ENCODE results near the gene HIVEP3. TPM values are rescaled to one million over a fixed set of nuclear protein-coding genes. Genes with fewer than 3 reads are reported as not detected.

The HIVEP3 gene
- total RNA-seq, 8 experiments from 2014 or later = 3.1 to 8.0 (median 4.6) TPM

GRCh38 chr1:41615981-41616380 lies 302.7 kb downstream of the HIVEP3 start:
- in situ Hi-C loops (cut with MboI; ENCODE audit: low pct_unique_long_range_greater_than_20kb in 2 of 9, low sequenced_read_pairs in 9 of 9, unreplicated experiment in 9 of 9) = no loop called here
- ATAC-seq (replicated peaks in 6 of 8) = no peak
- Histone ChIP-seq H3K4me3 (no peak overlapping the region), H3K27ac (no peak overlapping the region), H3K4me1 (replicated peaks in 1 of 2) (peaks cover 15 to 21% of the 10 kb centered on the region in 2 donors)
- WGBS, 10 experiments = 88 to 100% (median 100%) methylated on average over 1 to 2 of the region's 2 CpGs; no CpG with 5 or more reads in 3 of the 10 experiments

GRCh38 chr1:41615316-41615715 lies 303.4 kb downstream of the HIVEP3 start:
- Histone ChIP-seq H3K4me3 (no peak overlapping the region), H3K27ac (no peak overlapping the region), H3K4me1 (replicated peaks in 1 of 2) (peaks cover 15 to 21% of the 10 kb centered on the region in 2 donors)
- in situ Hi-C loops (cut with MboI; ENCODE audit: low pct_unique_long_range_greater_than_20kb in 2 of 9, low sequenced_read_pairs in 9 of 9, unreplicated experiment in 9 of 9) = no loop called here
- WGBS, 10 experiments = 83 to 100% (median 90%) methylated on average over 1 to 8 of the region's 8 CpGs; no CpG with 5 or more reads in 2 of the 10 experiments
- ATAC-seq (replicated peaks in 6 of 8) = no peak

GRCh38 chr1:41614818-41615217 lies 303.9 kb downstream of the HIVEP3 start:
- Histone ChIP-seq H3K4me1 (replicated peaks in 1 of 2) (peaks cover 15 to 21% of the 10 kb centered on the region in 2 donors), H3K4me3 (no peak overlapping the region), H3K27ac (no peak overlapping the region)
- ATAC-seq (replicated peaks in 6 of 8) = no peak
- WGBS, 10 experiments = 35 to 100% (median 89%) methylated on average over 1 to 6 of the region's 6 CpGs
- in situ Hi-C loops (cut with MboI; ENCODE audit: low pct_unique_long_range_greater_than_20kb in 2 of 9, low sequenced_read_pairs in 9 of 9, unreplicated experiment in 9 of 9) = no loop called here

- Histone ChIP-seq H3K4me1 (replicated peaks in 1 of 2) (peaks cover 15 to 21% of the 10 kb centered on the region in 2 donors), H3K4me3 (no peak overlapping the region), H3K27ac (peak overlapping the region; percentile 30 to 65)
- 14 to 75% (median 46%) methylated on average over 2 to 10 of the region's 10 CpGs; no CpG with 5 or more reads in 1 of the 10 experiments for WGBS, 10 experiments
- peak; percentile 70 to 97 (median 93) for ATAC-seq (replicated peaks in 6 of 8)
- in situ Hi-C loops (cut with MboI; ENCODE audit: low pct_unique_long_range_greater_than_20kb in 2 of 9, low sequenced_read_pairs in 9 of 9, unreplicated experiment in 9 of 9) = no loop called here
Measured at GRCh38 chr1:41613689-41614574, 304.8 kb downstream of the HIVEP3 start.

GRCh38 chr1:41612953-41613352 lies 305.8 kb downstream of the HIVEP3 start:
- peak in 6 of 8 experiments; percentile 11 to 81 (median 45) for ATAC-seq (replicated peaks in 6 of 8)
- H3K4me3 ChIP-seq = no peak overlapping the region
- H3K4me1 ChIP-seq (replicated peaks in 1 of 2) = peaks cover 15 to 21% of the 10 kb centered on the region in 2 donors
- in situ Hi-C loops (cut with MboI; ENCODE audit: low pct_unique_long_range_greater_than_20kb in 2 of 9, low sequenced_read_pairs in 9 of 9, unreplicated experiment in 9 of 9) = no loop called here
- WGBS, 10 experiments = 0 to 100% (median 91%) methylated on average over 1 to 7 of the region's 9 CpGs; no CpG with 5 or more reads in 5 of the 10 experiments
- H3K27ac ChIP-seq = peak overlapping the region in 1 of 2 donors; percentile 21

GRCh38 chr1:41611932-41612450 lies 306.7 kb downstream of the HIVEP3 start:
- peaks cover 15 to 21% of the 10 kb centered on the region in 2 donors for H3K4me1 ChIP-seq (replicated peaks in 1 of 2)
- no peak overlapping the region for H3K4me3 ChIP-seq
- in situ Hi-C loops (cut with MboI; ENCODE audit: low pct_unique_long_range_greater_than_20kb in 2 of 9, low sequenced_read_pairs in 9 of 9, unreplicated experiment in 9 of 9) = no loop called here
- 86 to 100% (median 87%) methylated on average over 1 to 3 of the region's 6 CpGs; no CpG with 5 or more reads in 6 of the 10 experiments for WGBS, 10 experiments
- ATAC-seq (replicated peaks in 6 of 8) = no peak
- no peak overlapping the region for H3K27ac ChIP-seq

- no peak for ATAC-seq (replicated peaks in 6 of 8)
- in situ Hi-C loops (cut with MboI; ENCODE audit: low pct_unique_long_range_greater_than_20kb in 2 of 9, low sequenced_read_pairs in 9 of 9, unreplicated experiment in 9 of 9) = no loop called here
- H3K4me1 ChIP-seq (replicated peaks in 1 of 2) = peaks cover 15 to 21% of the 10 kb centered on the region in 2 donors
- no peak overlapping the region for H3K4me3 ChIP-seq
- WGBS, 10 experiments = 75 to 100% (median 94%) methylated on average over 3 to 16 of the region's 17 CpGs
- H3K27ac ChIP-seq = no peak overlapping the region
Measured at GRCh38 chr1:41611068-41611931, 307.4 kb downstream of the HIVEP3 start.

- Histone ChIP-seq H3K4me1 (replicated peaks in 1 of 2) (peaks cover 15 to 21% of the 10 kb centered on the region in 2 donors), H3K27ac (no peak overlapping the region), H3K4me3 (no peak overlapping the region)
- ATAC-seq (replicated peaks in 6 of 8) = no peak
- in situ Hi-C loops (cut with MboI; ENCODE audit: low pct_unique_long_range_greater_than_20kb in 2 of 9, low sequenced_read_pairs in 9 of 9, unreplicated experiment in 9 of 9) = no loop called here
- 81 to 100% (median 96%) methylated on average over 2 to 4 of the region's 4 CpGs; no CpG with 5 or more reads in 5 of the 10 experiments for WGBS, 10 experiments
Measured at GRCh38 chr1:41610361-41610760, 308.4 kb downstream of the HIVEP3 start.

GRCh38 chr1:41609166-41609883 lies 309.4 kb downstream of the HIVEP3 start:
- no peak overlapping the region for H3K27ac ChIP-seq
- 50 to 100% (median 89%) methylated on average over 1 to 9 of the region's 10 CpGs; no CpG with 5 or more reads in 1 of the 10 experiments for WGBS, 10 experiments
- ATAC-seq (replicated peaks in 6 of 8) = no peak
- H3K4me3 ChIP-seq = no peak overlapping the region
- in situ Hi-C loops (cut with MboI; ENCODE audit: low pct_unique_long_range_greater_than_20kb in 2 of 9, low sequenced_read_pairs in 9 of 9, unreplicated experiment in 9 of 9) = no loop called here
- peaks cover 15 to 17% of the 10 kb centered on the region in 2 donors for H3K4me1 ChIP-seq (replicated peaks in 1 of 2)

- no peak overlapping the region for H3K4me3 ChIP-seq
- WGBS, 10 experiments = 54 to 93% (median 82%) methylated on average over 1 to 4 of the region's 4 CpGs; no CpG with 5 or more reads in 4 of the 10 experiments
- peaks cover 6% of the 10 kb centered on the region in 2 donors for H3K4me1 ChIP-seq (replicated peaks in 1 of 2)
- no peak overlapping the region for H3K27ac ChIP-seq
- in situ Hi-C loops (cut with MboI; ENCODE audit: low pct_unique_long_range_greater_than_20kb in 2 of 9, low sequenced_read_pairs in 9 of 9, unreplicated experiment in 9 of 9) = no loop called here
- ATAC-seq (replicated peaks in 6 of 8) = peak in 1 of 8 experiments; percentile 53
Measured at GRCh38 chr1:41608211-41608610, 310.5 kb downstream of the HIVEP3 start.

- WGBS, 10 experiments = 43 to 100% (median 73%) methylated on average over 1 to 5 of the region's 5 CpGs; no CpG with 5 or more reads in 2 of the 10 experiments
- Histone ChIP-seq H3K27ac (no peak overlapping the region), H3K4me3 (no peak overlapping the region), H3K4me1 (replicated peaks in 1 of 2) (peaks cover 2% of the 10 kb centered on the region in 2 donors)
- in situ Hi-C loops (cut with MboI; ENCODE audit: low pct_unique_long_range_greater_than_20kb in 2 of 9, low sequenced_read_pairs in 9 of 9, unreplicated experiment in 9 of 9) = no loop called here
- peak in 1 of 8 experiments; percentile 52 for ATAC-seq (replicated peaks in 6 of 8)
Measured at GRCh38 chr1:41607808-41608207, 310.9 kb downstream of the HIVEP3 start.

- Histone ChIP-seq H3K27ac (no peak overlapping the region), H3K4me3 (no peak overlapping the region), H3K4me1 (replicated peaks in 1 of 2) (no peaks in the 10 kb centered on the region)
- WGBS, 10 experiments = 28 to 81% (median 65%) methylated on average over 4 to 5 of the region's 5 CpGs
- peak in 3 of 8 experiments; percentile 36 to 58 (median 43) for ATAC-seq (replicated peaks in 6 of 8)
- in situ Hi-C loops (cut with MboI; ENCODE audit: low pct_unique_long_range_greater_than_20kb in 2 of 9, low sequenced_read_pairs in 9 of 9, unreplicated experiment in 9 of 9) = loop anchor here in 4 of 9 experiments (25.0 kb wide), 3 partner anchors 187 to 562 kb away; partner anchors contain the start of genes GUCA2A (in 2 of the 4) and GUCA2B (in 2 of the 4)
Measured at GRCh38 chr1:41599912-41600311, 318.8 kb downstream of the HIVEP3 start.
